Tibial artery (tissue), 4 donors: ENCODE results near the gene DYNLT2B.

Source experiments
- DNase-seq, 2 donors: peaks; one replicate each; pipeline ENCODE4 v3.0.0-alpha.2; 2019
- H3K27ac ChIP-seq, 2 donors: fragments of 200-600 bp; sonication (generic) in 1 of 2; 1 replicate in 1 of 2; 2 replicates in 1 of 2; pipeline ENCODE4 v1.5.1; 2018 to 2019; ENCODE audit warnings: mild to moderate bottlenecking in 1 of 2
- H3K27me3 ChIP-seq, 2 donors: fragments of 200-600 bp; sonication (generic) in 1 of 2; one replicate each; pipeline versions ENCODE4 v1.5.1 to v1.6.0; 2016 to 2019
- H3K36me3 ChIP-seq, 3 donors: fragments of 200-600 bp; sonication (generic) in 2 of 3; one replicate each; pipeline ENCODE4 v1.5.1; 2016 to 2019; ENCODE audit warnings: mild to moderate bottlenecking in 2 of 3
- H3K4me1 ChIP-seq, 4 donors: fragments of 200-600 bp; sonication (generic) in 2 of 4; 1 replicate in 3 of 4; 2 replicates in 1 of 4; pipeline ENCODE4 v1.5.1; 2016 to 2019
- H3K4me3 ChIP-seq, 2 donors: fragments of 200-600 bp; sonication (generic) in 1 of 2; 1 replicate in 1 of 2; 2 replicates in 1 of 2; pipeline ENCODE4 v1.5.1; 2018 to 2019; ENCODE audit warnings: mild to moderate bottlenecking in 2 of 2
- H3K9me3 ChIP-seq, 3 donors: fragments of 200-600 bp; sonication (generic) in 1 of 3; one replicate each; pipeline ENCODE4 v1.5.1; 2016 to 2019
- CTCF ChIP-seq, 2 experiments: fragments of 200-600 bp in 1 of 2; fragments of 450-650 bp in 1 of 2; IDR thresholded peaks; one replicate each; pipeline ENCODE4 v1.5.1; 2017 to 2019; ENCODE audit warnings: antibody characterized with exemption in 2 of 2, mild to moderate bottlenecking in 1 of 2, moderate library complexity in 1 of 2
- intact Hi-C: fragments of 100-400 bp; cut with DNase I; formaldehyde crosslinking; loops from one replicate; pipeline ENCODE4 v1.15.0; 2023; ENCODE audit warnings: low total_unique reads

Gene DYNLT2B

GRCh38 chr3:196284396-196284795 is 33.6 kb downstream of the DYNLT2B start:
- no peak for DNase-seq
- intact Hi-C loops = no loop called here
- H3K9me3 ChIP-seq = no peaks in the 10 kb centered on the region
- TF ChIP-seq CTCF (IDR thresholded peaks at IDR 0.05) = no peak
- no peaks in the 10 kb centered on the region for H3K27me3 ChIP-seq
- H3K36me3 ChIP-seq = no peaks in the 10 kb centered on the region
- no peak overlapping the region for H3K4me3 ChIP-seq
- H3K4me1 ChIP-seq = peaks cover 0 to 47% (median 31%) of the 10 kb centered on the region in 4 donors
- no peak overlapping the region for H3K27ac ChIP-seq

- Histone ChIP-seq H3K9me3 (no peaks in the 10 kb centered on the region), H3K4me1 (peaks cover 0 to 51% (median 30%) of the 10 kb centered on the region in 4 donors), H3K27ac (no peak overlapping the region), H3K27me3 (no peaks in the 10 kb centered on the region), H3K36me3 (no peaks in the 10 kb centered on the region), H3K4me3 (no peak overlapping the region)
- TF ChIP-seq CTCF (IDR thresholded peaks at IDR 0.05) = no peak
- no peak for DNase-seq
- intact Hi-C loops = no loop called here
Observed at GRCh38 chr3:196281962-196282361, 36.1 kb downstream of the DYNLT2B start.

DNA sequence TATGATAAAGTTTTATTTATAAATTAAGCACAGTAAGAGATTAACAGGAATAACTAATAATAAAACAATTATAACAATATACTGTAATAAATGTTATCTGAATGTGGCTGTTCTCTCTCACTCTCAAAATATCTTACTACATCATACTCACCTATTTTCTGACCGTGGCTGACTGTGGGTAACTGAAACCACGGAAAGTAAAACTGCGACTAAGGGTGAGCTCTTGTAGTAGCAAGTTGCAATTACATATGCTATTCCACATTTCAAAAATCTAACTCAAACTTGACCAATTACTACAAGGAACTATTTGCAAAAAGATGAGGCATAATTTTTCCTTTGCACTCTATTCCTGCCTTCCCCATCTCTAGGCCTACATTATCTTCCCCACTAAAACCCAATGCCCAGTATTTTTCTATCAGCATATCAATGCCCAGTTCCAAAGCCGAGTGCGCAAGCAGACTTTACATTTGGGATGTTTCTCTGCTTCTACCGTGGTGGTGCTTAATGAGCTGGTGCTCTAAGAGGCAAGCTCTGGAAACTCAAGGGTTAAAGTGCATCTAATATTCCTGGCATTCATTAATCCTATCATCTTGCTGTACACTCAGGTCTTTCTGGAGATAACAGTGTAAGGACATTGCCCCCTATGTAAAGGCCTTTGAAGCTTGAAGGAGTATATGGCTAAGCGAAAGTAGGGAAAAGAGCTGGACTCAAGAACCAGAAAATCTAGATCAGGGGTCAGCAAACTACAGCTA is 37.2 kb downstream of the DYNLT2B start:
- Histone ChIP-seq H3K27me3 (no peaks in the 10 kb centered on the region), H3K4me1 (peaks cover 0 to 41% (median 22%) of the 10 kb centered on the region in 4 donors), H3K36me3 (no peaks in the 10 kb centered on the region), H3K4me3 (no peak overlapping the region), H3K9me3 (no peaks in the 10 kb centered on the region), H3K27ac (no peak overlapping the region)
- intact Hi-C loops = no loop called here
- no peak for TF ChIP-seq CTCF (IDR thresholded peaks at IDR 0.05)
- DNase-seq = no peak

DNA sequence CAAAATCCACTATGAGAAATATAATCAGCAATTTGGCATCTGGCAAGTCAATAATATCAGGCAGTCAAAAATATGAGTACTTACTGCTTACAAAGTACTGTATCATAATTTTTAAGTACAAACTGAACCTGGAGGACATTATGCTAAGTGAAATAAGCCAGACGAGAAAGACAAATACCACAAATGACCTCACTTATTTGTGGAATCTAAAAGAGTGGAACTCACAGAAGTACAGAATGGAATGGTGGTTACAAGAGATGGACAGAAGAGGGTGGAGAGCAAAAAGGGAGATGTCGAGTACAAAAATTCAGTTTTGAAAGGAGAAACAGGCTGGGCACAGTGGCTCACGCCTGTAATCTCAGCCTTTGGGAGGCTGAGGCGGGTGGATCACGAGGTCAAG is 42.9 kb downstream of the DYNLT2B start:
- no peaks in the 10 kb centered on the region for H3K27me3 ChIP-seq
- H3K27ac ChIP-seq = no peak overlapping the region

DNA sequence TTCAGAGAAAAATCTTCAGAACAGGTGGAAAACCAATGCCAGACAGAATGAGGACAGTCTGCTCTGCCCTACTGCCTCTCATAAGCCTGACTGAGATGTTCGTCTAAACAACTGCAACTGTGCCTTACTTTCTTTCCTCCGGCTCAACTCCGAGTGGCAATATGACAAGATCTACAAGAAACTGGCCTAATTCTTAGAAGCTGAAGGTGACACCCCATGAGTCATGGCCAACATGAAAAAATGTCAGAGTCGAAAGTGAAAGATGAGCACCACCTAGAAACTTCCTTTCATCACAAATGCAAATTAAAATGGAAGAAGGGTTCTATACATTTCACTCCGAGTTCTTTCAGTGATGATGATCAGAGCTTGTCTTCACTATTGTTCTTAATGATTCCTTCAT is 43.5 kb downstream of the DYNLT2B start:
- Histone ChIP-seq H3K9me3 (no peaks in the 10 kb centered on the region), H3K4me1 (peaks cover 0 to 11% (median 2%) of the 10 kb centered on the region in 4 donors), H3K4me3 (no peak overlapping the region), H3K36me3 (peaks cover 7 to 23% (median 21%) of the 10 kb centered on the region in 3 donors), H3K27me3 (no peaks in the 10 kb centered on the region), H3K27ac (no peak overlapping the region)
- no peak for TF ChIP-seq CTCF (IDR thresholded peaks at IDR 0.05)
- no peak for DNase-seq
- intact Hi-C loops = no loop called here

More for the DNA sequence above, 42.9 kb downstream of the DYNLT2B start:
- H3K4me1 ChIP-seq = peaks cover 0 to 15% (median 2%) of the 10 kb centered on the region in 4 donors
- H3K36me3 ChIP-seq = peaks cover 7 to 18% (median 16%) of the 10 kb centered on the region in 3 donors
- intact Hi-C loops = no loop called here
- no peak for DNase-seq
- no peak overlapping the region for H3K4me3 ChIP-seq
- no peak for TF ChIP-seq CTCF (IDR thresholded peaks at IDR 0.05)
- H3K9me3 ChIP-seq = no peaks in the 10 kb centered on the region
